IPS-18c (cell line): Measurements from ENCODE around the gene SOS1.
"Not testable (repeated sequence)": the region's sequence is repeated elsewhere in the genome, so short reads cannot be mapped to it uniquely, and the experiment has no call there.

Experiments used
- H3K4me3 ChIP-seq: 2 replicates; pipeline ENCODE4 v1.7.0; 2013; ENCODE audit warnings: low read depth, mild to moderate bottlenecking, low read length, moderate library complexity; ENCODE audit not compliant: insufficient read depth
- H3K9me3 ChIP-seq: one replicate; pipeline ENCODE4 v1.6.1; 2013; ENCODE audit warnings: mild to moderate bottlenecking, low read length, moderate library complexity; ENCODE audit not compliant: control insufficient read depth, insufficient read depth

The SOS1 gene

GRCh38 chr2:39120771-39121522 lies at the start of gene SOS1:
TSS of gene SOS1 (minus strand) at chr2:39121051. CDS start at chr2:39120422, 629 bp downstream.
- peaks cover 2% of the 10 kb centered on the region for H3K9me3 ChIP-seq
- peak within 1 kb of the TSS; percentile 87 for H3K4me3 ChIP-seq

- H3K4me3 ChIP-seq = no peak overlapping the region
- no peaks in the 10 kb centered on the region for H3K9me3 ChIP-seq
These were observed 43.2 kb upstream of the SOS1 start for GRCh38 chr2:39164089-39164488.

GRCh38 chr2:39160982-39161381 lies 40.1 kb upstream of the SOS1 start:
- H3K4me3 ChIP-seq = no peak overlapping the region
- H3K9me3 ChIP-seq = no peaks in the 10 kb centered on the region

- Histone ChIP-seq H3K9me3 (no peaks in the 10 kb centered on the region), H3K4me3 (no peak overlapping the region)
These were observed 38.4 kb upstream of the SOS1 start for GRCh38 chr2:39159283-39159682.

- no peak overlapping the region for H3K4me3 ChIP-seq
- H3K9me3 ChIP-seq = no peaks in the 10 kb centered on the region
These were observed 37.5 kb upstream of the SOS1 start for GRCh38 chr2:39158351-39158750.

GRCh38 chr2:39156846-39157245 lies 36.0 kb upstream of the SOS1 start:
- Histone ChIP-seq H3K4me3 (no peak overlapping the region), H3K9me3 (no peaks in the 10 kb centered on the region)

- Histone ChIP-seq H3K9me3 (no peaks in the 10 kb centered on the region), H3K4me3 (no peak overlapping the region)
These were observed 35.3 kb upstream of the SOS1 start for GRCh38 chr2:39156107-39156506.

- not testable (repeated sequence) for H3K9me3 ChIP-seq, H3K4me3 ChIP-seq
These were observed 34.7 kb upstream of the SOS1 start for GRCh38 chr2:39155573-39155972.

GRCh38 chr2:39154944-39155343 lies 34.1 kb upstream of the SOS1 start:
- Histone ChIP-seq H3K4me3 (no peak overlapping the region), H3K9me3 (no peaks in the 10 kb centered on the region)

GRCh38 chr2:39153312-39153711 lies 32.5 kb upstream of the SOS1 start:
- Histone ChIP-seq H3K9me3 (no peaks in the 10 kb centered on the region), H3K4me3 (no peak overlapping the region)

GRCh38 chr2:39152504-39152903 lies 31.7 kb upstream of the SOS1 start:
- H3K9me3 ChIP-seq = no peaks in the 10 kb centered on the region
- H3K4me3 ChIP-seq = no peak overlapping the region

- H3K4me3 ChIP-seq = no peak overlapping the region
- no peaks in the 10 kb centered on the region for H3K9me3 ChIP-seq
These were observed 30.1 kb upstream of the SOS1 start for GRCh38 chr2:39150890-39151497.

- Histone ChIP-seq H3K4me3 (no peak overlapping the region), H3K9me3 (no peaks in the 10 kb centered on the region)
These were observed 29.3 kb upstream of the SOS1 start for GRCh38 chr2:39150102-39150562.

- Histone ChIP-seq H3K4me3 (no peak overlapping the region), H3K9me3 (no peaks in the 10 kb centered on the region)
These were observed 25.8 kb upstream of the SOS1 start for GRCh38 chr2:39146630-39147029.

GRCh38 chr2:39145906-39146421 lies 25.1 kb upstream of the SOS1 start:
- no peaks in the 10 kb centered on the region for H3K9me3 ChIP-seq
- H3K4me3 ChIP-seq = no peak overlapping the region

GRCh38 chr2:39144416-39144815 lies 23.6 kb upstream of the SOS1 start:
- no peak overlapping the region for H3K4me3 ChIP-seq

GRCh38 chr2:39142904-39143605 lies 22.2 kb upstream of the SOS1 start:
- H3K4me3 ChIP-seq = no peak overlapping the region
- H3K9me3 ChIP-seq = no peaks in the 10 kb centered on the region

More at GRCh38 chr2:39144416-39144815, 23.6 kb upstream of the SOS1 start:
- H3K9me3 ChIP-seq = no peaks in the 10 kb centered on the region
